NCI-H526 (cell line): ENCODE data around the gene TMEM92.
"Not testable (repeated sequence)": the region's sequence is repeated elsewhere in the genome, so short reads cannot be mapped to it uniquely, and the experiment has no call there.

Source experiments
- DNase-seq, 2 experiments: peaks; one replicate each; lab custom pipeline; 2025; lab: John Stamatoyannopoulos, UW

TMEM92 gene

DNA sequence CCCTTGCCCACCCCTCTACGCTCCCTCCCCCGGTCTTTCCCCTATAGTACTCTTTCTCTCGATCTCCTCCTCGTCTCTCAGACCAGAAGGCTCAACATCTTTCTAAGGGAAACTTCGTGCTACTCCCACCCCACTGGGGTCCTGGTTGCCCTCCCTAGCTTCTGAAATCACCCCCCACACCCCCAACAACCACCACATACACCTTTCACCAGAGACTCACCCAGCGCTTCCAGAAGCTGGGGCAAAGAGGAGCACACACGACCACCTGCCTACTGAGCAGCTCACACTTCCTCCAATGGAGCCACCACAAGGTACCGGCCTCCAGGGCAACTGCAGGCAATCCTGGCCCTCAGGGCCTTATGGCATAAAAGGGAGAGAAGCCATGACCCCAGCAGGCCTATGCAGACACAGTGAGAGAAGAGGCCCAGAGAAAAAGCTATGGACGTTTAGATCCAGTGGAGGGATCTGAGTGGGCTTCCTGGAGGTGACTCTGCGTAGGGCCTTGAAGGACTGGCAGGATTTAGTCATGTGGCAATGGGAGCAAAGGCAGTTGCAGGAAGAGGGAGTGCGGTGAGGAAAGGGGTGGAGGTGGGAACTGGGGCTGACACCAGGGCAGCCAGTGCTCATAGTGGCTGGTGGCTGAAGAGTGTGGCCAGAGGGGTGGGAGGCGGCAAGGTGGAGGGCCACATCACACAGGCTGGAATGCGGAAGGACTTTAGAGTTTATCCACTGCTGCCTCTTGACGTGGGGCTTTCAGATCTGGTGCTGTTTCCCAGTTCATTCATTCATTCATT lies 12.1 kb upstream of the TMEM92 start:
- DNase-seq, result no peak

DNA sequence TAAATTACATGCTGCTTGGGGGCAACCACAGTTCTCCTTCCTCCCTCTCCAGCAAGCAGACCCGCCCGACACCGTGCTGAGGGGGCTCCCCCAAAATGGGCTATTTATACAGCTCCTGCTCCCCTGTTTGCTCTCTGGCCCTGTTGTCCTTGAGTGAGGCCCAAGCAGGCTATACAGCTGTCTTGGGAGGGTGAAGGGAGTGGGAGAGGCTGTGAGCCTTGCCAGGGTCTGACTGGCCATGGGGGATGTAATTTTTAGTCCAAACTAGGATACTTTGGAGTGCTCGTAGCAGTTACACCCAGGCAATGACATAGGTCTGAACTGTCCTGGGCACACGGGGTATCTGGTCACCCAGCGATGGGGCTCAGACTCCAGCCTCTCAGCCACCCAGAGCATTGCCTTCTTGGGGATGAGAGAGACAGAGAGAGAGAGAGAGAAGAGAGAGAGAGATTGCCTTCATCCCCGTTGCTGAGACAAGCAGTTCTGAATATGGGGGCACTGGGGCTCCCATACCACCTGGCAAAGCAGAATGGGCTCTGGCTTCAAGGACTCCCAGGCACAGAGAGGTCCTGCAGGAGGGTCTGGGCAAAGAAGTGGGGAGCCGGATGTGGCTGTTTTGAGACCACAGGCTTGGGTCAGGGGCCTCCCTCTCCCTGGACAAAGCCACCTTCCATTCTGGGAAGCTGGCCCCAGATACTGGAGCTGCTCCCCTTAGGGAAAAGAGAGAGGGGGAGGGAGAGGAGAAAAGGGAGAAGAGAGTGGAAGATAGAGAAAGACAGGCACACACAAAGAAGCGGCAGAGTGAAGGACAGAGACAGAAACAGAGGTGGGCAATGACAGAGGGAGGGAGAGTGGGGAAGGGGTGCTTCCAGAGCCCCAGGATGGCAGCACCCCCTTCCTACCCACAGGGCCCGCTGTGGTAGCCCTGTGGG lies 10.7 kb upstream of the TMEM92 start:
- DNase-seq, result no peak

DNA sequence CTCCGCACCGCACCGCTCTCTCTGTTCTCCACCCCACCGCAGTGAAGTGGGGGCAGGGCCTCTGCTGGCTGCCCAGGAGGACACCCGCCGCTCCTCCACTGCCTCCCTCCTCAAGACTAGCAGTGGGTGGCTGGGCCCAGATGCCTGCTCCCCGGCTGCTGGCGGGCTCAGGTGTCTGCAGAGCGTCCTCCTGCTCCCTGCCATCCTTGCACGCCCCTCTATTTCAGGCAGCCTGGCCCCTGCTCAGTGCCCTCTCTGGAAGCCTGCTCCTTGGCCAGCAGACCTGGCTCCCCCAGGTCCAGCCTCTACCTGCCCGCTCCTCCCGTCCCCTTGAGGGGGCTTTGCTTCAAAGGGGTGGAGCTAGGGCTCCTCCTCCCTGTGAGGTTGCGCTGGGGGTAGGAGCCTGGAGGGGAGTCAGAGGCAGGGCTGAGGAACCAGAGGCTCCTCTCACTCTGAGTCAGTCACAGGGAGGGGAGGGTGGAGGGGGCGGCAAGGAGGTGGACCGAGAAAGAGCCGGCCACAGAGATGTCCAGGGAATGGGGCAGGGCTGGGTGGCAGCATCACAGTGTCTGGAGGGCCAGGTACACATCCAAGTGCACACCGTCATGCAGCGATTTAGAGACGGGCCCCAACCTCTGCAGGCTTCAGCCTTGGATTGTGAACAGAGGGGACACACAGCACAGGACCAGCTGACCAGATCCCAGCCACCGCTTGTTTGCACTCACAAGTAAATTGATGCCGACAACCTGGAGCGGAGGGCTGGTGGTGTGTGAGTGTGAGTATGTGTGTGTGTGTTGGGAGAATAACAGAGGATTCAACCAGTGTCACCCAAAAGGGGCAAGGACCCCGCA lies 9.8 kb upstream of the TMEM92 start:
- DNase-seq, result no peak

GRCh38 chr17:50265212-50265611 lies 9.1 kb upstream of the TMEM92 start:
- no peak for DNase-seq

GRCh38 chr17:50265690-50266315 lies 8.5 kb upstream of the TMEM92 start:
- DNase-seq, result no peak

- DNase-seq, result no peak
Observed at GRCh38 chr17:50266384-50267073, 7.7 kb upstream of the TMEM92 start.

- no peak for DNase-seq
Observed at GRCh38 chr17:50267074-50267841, 7.0 kb upstream of the TMEM92 start.

DNA sequence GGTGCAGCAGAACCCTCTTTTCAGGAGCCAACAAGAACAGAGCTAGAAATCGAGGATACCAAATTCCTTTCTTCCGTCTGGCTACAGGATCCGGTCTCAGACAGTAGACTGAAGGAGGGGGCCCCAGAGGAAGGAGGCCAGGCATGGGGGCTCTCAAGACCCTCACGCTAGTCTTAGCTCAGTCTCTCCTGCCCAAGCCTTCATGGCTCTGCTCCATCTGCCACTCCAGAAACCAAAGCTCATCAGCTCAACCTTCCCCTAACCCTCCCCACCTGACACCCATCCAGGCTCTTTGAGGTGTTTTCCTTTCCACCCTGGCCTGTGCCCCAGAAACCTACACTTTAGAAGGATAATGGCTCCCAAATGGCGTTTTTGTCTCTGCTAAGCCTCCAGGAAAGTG lies 6.2 kb upstream of the TMEM92 start:
- DNase-seq, result no peak

GRCh38 chr17:50268743-50269275 lies 5.5 kb upstream of the TMEM92 start:
- DNase-seq, result no peak

DNA sequence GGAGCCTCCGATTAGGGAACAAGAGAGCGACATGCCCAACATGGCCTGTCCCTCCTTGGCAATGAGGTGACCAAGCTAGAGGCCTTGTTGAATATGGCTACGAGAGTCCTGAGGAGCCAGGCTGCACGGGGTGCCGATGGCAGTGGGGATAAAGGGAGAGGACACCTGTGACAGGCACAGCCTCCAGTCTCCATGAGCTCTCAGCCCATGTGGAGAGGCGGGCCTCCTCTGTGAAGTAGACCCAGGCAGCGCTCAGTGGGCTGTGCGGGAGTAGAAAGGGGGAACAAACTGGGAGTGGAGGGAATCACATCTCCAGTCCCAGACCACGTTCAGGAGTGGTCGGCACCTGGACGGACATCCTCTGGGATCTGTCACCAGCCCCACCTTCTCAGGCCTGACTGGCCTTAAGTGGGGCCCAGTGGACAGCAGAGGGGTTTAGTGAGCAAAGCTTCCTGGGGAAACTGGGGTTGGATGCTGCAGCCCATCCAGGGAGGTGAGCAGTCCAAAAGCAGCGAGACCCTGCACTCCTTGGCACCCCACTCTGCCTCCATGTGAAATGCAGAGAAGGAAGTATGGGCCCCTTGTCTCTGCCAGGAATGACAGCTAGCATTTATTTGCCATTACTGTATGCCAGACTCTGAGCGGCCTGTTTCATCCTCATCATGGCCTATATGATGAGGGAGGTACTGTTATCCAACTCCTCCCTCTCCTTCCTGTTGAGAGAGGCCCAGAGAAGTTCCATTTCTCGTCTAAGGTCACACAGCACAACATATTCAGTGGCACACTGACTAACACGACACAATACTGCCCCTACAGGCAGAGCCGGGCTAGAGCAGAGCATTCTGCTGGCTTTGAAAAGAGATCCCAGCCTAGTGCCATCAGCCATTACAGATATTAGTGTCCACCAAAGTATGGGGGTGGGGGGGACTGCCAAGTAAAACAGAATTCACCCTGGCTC lies 4.5 kb upstream of the TMEM92 start:
- DNase-seq, result peak; percentile 31 to 76

- DNase-seq, result no peak
Observed at GRCh38 chr17:50270435-50271362, 3.6 kb upstream of the TMEM92 start.

DNA sequence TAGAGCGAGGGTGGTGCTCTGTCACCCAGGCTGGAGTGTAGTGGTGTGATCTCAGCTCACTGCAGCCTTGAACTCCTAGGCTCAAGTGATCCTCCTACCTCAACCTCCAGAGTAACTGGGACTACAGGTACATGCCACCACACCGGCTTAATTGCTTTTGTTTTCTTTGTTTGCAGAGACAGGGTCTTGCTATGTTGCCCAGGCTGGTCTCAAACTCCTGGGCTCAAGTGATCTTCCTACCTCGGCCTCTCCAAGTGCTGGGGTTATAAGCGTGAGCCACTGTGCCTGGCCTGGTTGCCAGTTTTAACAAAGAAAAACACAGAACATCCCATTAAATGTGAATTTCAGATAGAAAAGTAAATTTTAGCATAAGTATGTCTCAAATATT lies 2.9 kb upstream of the TMEM92 start:
- DNase-seq, result not testable (repeated sequence)

DNA sequence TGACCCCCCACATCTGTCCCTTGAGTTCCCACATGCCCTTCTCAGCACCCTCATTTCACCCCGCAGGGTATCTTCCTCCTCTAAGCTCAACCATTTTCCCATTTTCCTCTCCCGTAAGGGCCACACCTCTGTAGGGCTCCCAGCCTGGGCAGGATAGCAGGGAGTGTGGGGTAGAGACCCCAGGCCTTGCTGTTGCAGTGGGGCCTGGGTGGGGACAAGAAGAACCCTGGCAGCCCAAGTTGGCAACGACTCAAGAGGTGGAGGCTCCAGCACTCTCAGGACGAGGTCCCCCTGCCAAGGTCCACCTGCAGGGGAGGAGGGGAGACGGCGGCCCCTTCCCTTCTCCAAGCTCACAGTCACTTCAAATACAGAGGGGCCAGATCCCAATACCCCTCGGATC lies 2.0 kb upstream of the TMEM92 start:
- no peak for DNase-seq

DNA sequence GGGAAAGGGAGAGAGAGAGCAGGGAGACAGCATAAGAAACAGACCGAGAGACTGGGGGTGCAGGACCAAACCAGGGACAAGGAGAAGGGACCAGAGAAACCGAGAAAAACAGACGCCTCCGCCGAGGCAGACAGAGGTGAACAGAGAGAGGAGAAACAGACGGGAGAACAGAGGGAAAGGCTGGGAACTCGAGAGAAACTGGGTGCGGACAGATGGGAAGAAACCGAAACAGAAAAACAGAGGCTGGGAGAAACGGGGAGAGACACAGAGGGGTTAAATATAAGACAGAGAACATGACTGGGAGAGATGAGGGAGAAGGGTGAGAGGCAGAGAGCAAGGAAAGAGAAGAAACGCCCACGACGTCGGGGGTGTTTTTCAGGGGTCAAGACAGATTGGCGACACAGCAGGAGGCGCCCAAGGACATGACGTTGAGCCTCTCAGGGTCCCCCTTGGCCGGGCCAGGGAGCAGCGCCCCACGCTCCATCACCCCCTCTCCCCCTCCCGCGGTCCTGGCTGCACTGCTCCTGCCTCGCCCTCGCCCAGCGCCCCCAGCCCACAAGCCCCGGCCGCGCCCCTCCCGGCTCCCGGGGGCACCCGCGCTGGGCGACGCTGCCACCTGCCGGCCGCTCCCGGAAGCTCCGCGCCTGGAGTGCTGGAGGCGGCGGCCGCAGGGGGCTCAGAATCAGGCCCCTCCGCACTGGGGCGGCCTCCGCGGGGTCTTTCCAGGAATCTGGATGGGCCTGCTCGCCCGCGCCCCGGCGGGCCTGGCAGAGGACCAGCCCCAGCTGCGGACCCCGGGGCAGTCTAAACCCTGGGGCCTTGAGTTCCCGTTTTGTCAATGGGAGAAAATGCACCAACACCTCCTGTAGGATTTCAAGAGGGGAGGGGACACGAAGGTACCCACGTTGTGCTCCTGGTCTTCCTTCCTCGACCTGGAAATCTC lies 1.3 kb upstream of the TMEM92 start:
- DNase-seq, result peak in 1 of 2 experiments; percentile 67

DNA sequence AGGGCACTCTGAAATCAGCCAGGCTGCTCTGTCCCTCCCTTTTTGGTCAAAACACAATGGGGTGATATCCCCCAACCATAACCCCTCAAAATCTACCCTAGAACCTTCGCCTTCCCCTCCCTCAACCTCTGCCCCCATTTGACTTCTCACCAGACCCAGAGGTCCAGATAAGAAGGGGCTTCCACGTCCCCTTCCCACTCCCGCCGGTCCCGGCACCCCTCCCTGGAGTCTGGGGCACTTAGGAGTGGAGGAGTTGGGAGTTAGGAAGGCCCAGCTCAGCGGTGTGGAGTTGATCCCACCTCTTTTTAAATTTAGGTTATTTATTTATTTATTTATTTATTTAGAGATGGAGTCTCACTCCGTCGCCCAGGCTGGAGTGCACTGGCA lies 619 bp upstream of the TMEM92 start:
- DNase-seq, result no peak

DNA sequence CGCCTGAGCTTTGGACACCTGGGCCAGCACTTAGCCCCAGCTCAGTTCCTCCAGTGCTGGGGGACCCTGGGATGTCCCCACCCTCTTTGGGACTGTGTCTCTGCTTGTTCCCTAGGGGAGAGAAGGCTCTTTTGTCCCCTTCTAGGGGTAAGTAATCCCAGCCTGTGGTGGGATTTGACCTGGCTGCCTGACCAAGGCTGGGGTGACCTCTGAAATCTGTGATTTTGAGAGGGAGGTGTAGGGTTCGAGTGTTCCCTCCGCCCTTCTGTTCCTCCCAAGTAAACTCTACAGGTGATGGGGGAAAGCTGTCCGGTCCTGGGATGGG lies 593 bp downstream of the TMEM92 start:
- no peak for DNase-seq

- no peak for DNase-seq
Observed at GRCh38 chr17:50275279-50275678, 1.0 kb downstream of the TMEM92 start.
